ENCODE measurements around the gene C9orf43. TPM values are rescaled to one million over a fixed set of nuclear protein-coding genes. Genes with fewer than 3 reads are reported as not detected.

The C9orf43 gene
- total and polyA plus RNA-seq, 9 of the 15 experiments (the other 6 are each of a cell fraction or from before 2014, with no cell fraction given): 0.21 to 0.58 (median 0.33) TPM

GRCh38 chr9:113401027-113401792 is 9.3 kb upstream of the C9orf43 start, which contains the start of gene ALAD (continued):
- peak; percentile 40 for TF ChIP-seq CHD4 (IDR thresholded peaks at IDR 0.05; ENCODE audit: insufficient read depth, insufficient replicate concordance, low read depth, low read length, poor library complexity, severe bottlenecking)
- TF ChIP-seq ZNF124 (CRISPR knock-in tag; IDR thresholded peaks at IDR 0.05): no peak
- TF ChIP-seq ZNF586 (CRISPR knock-in tag; conservative IDR thresholded peaks at IDR 0.05): no peak
- no peak for TF ChIP-seq CBFA2T2 (conservative IDR thresholded peaks at IDR 0.05)
- no peak for TF ChIP-seq IRF2 (CRISPR knock-in tag; IDR thresholded peaks at IDR 0.05)
- TF ChIP-seq ZNF217 (CRISPR knock-in tag; IDR thresholded peaks at IDR 0.05): no peak
- TF ChIP-seq, protein P1, sequence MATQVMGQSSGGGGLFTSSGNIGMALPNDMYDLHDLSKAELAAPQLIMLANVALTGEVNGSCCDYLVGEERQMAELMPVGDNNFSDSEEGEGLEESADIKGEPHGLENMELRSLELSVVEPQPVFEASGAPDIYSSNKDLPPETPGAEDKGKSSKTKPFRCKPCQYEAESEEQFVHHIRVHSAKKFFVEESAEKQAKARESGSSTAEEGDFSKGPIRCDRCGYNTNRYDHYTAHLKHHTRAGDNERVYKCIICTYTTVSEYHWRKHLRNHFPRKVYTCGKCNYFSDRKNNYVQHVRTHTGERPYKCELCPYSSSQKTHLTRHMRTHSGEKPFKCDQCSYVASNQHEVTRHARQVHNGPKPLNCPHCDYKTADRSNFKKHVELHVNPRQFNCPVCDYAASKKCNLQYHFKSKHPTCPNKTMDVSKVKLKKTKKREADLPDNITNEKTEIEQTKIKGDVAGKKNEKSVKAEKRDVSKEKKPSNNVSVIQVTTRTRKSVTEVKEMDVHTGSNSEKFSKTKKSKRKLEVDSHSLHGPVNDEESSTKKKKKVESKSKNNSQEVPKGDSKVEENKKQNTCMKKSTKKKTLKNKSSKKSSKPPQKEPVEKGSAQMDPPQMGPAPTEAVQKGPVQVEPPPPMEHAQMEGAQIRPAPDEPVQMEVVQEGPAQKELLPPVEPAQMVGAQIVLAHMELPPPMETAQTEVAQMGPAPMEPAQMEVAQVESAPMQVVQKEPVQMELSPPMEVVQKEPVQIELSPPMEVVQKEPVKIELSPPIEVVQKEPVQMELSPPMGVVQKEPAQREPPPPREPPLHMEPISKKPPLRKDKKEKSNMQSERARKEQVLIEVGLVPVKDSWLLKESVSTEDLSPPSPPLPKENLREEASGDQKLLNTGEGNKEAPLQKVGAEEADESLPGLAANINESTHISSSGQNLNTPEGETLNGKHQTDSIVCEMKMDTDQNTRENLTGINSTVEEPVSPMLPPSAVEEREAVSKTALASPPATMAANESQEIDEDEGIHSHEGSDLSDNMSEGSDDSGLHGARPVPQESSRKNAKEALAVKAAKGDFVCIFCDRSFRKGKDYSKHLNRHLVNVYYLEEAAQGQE (IDR thresholded peaks at IDR 0.05; ENCODE audit: borderline replicate concordance): peak; percentile 78
- TF ChIP-seq, protein P1 (CRISPR knock-in tag; IDR thresholded peaks at IDR 0.05; ENCODE audit: low read depth): no peak
- TF ChIP-seq, protein P2, sequence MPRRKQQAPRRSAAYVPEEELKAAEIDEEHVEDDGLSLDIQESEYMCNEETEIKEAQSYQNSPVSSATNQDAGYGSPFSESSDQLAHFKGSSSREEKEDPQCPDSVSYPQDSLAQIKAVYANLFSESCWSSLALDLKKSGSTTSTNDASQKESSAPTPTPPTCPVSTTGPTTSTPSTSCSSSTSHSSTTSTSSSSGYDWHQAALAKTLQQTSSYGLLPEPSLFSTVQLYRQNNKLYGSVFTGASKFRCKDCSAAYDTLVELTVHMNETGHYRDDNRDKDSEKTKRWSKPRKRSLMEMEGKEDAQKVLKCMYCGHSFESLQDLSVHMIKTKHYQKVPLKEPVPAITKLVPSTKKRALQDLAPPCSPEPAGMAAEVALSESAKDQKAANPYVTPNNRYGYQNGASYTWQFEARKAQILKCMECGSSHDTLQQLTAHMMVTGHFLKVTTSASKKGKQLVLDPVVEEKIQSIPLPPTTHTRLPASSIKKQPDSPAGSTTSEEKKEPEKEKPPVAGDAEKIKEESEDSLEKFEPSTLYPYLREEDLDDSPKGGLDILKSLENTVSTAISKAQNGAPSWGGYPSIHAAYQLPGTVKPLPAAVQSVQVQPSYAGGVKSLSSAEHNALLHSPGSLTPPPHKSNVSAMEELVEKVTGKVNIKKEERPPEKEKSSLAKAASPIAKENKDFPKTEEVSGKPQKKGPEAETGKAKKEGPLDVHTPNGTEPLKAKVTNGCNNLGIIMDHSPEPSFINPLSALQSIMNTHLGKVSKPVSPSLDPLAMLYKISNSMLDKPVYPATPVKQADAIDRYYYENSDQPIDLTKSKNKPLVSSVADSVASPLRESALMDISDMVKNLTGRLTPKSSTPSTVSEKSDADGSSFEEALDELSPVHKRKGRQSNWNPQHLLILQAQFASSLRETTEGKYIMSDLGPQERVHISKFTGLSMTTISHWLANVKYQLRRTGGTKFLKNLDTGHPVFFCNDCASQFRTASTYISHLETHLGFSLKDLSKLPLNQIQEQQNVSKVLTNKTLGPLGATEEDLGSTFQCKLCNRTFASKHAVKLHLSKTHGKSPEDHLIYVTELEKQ (CRISPR knock-in tag; IDR thresholded peaks at IDR 0.05): no peak
- peak; percentile 76 for TF ChIP-seq SAP30 (IDR thresholded peaks at IDR 0.05; ENCODE audit: borderline replicate concordance, insufficient read depth, low read depth, low read length, poor library complexity, severe bottlenecking)
- peak; percentile 54; the same call in 1 of the 2 replicates for TF ChIP-seq RNF2 (IDR thresholded peaks at IDR 0.05)
- no peak for TF ChIP-seq ZNF347 (CRISPR knock-in tag; IDR thresholded peaks at IDR 0.05; ENCODE audit: low read depth)
- TF ChIP-seq ZNF764 (CRISPR knock-in tag; IDR thresholded peaks at IDR 0.05; ENCODE audit: low read depth): no peak
- no peak for TF ChIP-seq FOSL1 (tag; conservative IDR thresholded peaks at IDR 0.05)
- TF ChIP-seq JUND (IDR thresholded peaks at IDR 0.05; ENCODE audit: borderline replicate concordance, low read depth, low read length): peak; percentile 31
- TF ChIP-seq JUND (tag; IDR thresholded peaks at IDR 0.05; ENCODE audit: borderline replicate concordance, low read depth, low read length): peak; percentile 48; the same call in 1 of the 3 replicates
- no peak for TF ChIP-seq ZNF79 (CRISPR knock-in tag; IDR thresholded peaks at IDR 0.05; ENCODE audit: low read depth)
